Hematopoietic multipotent progenitor cell treated with erythropoietin and hydrocortisone succinate and interleukin-3 and kit ligand, for 4 days (in vitro differentiated cells): Measurements from ENCODE around the gene CPNE6.

ENCODE experiments used
- DNase-seq: peaks from one replicate; pipeline ENCODE4 v3.0.0-alpha.2; 2015

Gene CPNE6

GRCh38 chr14:24106672-24107271 lies 35.4 kb downstream of the CPNE6 start:
- no peak for DNase-seq

GRCh38 chr14:24108336-24108874 lies 37.0 kb downstream of the CPNE6 start:
- DNase-seq = no peak

- no peak for DNase-seq
Observed at GRCh38 chr14:24110060-24110459, 38.7 kb downstream of the CPNE6 start.

- no peak for DNase-seq
Observed at GRCh38 chr14:24110523-24110922, 39.2 kb downstream of the CPNE6 start.

GRCh38 chr14:24113379-24113800 lies 42.0 kb downstream of the CPNE6 start:
- DNase-seq = no peak

- peak; percentile 97 for DNase-seq
Observed at GRCh38 chr14:24113801-24114531, 42.6 kb downstream of the CPNE6 start.

GRCh38 chr14:24114532-24115421 lies 43.4 kb downstream of the CPNE6 start, which contains the start of the genes DCAF11 and NRL:
Gene DCAF11 (plus strand): TSS chr14:24114777. CDS start chr14:24115595, 818 bp downstream.
Gene NRL (minus strand): TSS chr14:24114949. CDS start chr14:24082848, 32,101 bp downstream.
- peak; percentile 100 for DNase-seq

- no peak for DNase-seq
Observed at GRCh38 chr14:24115422-24116127, 44.2 kb downstream of the CPNE6 start.

GRCh38 chr14:24116128-24116814 lies 44.9 kb downstream of the CPNE6 start:
- no peak for DNase-seq

- no peak for DNase-seq
Observed at GRCh38 chr14:24117179-24117578, 45.8 kb downstream of the CPNE6 start.

GRCh38 chr14:24119691-24120090 lies 48.3 kb downstream of the CPNE6 start:
- DNase-seq = no peak

- no peak for DNase-seq
Observed at GRCh38 chr14:24121210-24121609, 49.8 kb downstream of the CPNE6 start.

- peak; percentile 19 for DNase-seq
Observed at GRCh38 chr14:24122416-24122815, 51.1 kb downstream of the CPNE6 start.

- peak; percentile 12 for DNase-seq
Observed at GRCh38 chr14:24122898-24123297, 51.5 kb downstream of the CPNE6 start.

- DNase-seq = peak; percentile 87
Observed at GRCh38 chr14:24123424-24124417, 52.4 kb downstream of the CPNE6 start.

GRCh38 chr14:24126939-24127338 lies 55.6 kb downstream of the CPNE6 start:
- no peak for DNase-seq

- no peak for DNase-seq
Observed at GRCh38 chr14:24127673-24128072, 56.3 kb downstream of the CPNE6 start.
